AG09309 (cell line): ENCODE measurements around the gene UBR4.

Experiments used
- DNase-seq: peaks from one replicate; pipeline ENCODE4 v3.0.0-alpha.2; 2010; ENCODE audit warnings: low read depth
- H3K4me3 ChIP-seq: 2 replicates; pipeline ENCODE4 v1.5.1; 2011; ENCODE audit warnings: mild to moderate bottlenecking, low read depth, low read length, moderate library complexity; ENCODE audit not compliant: control insufficient read depth
- CTCF ChIP-seq: IDR thresholded peaks from 2 replicates; pipeline ENCODE4 v1.5.1; 2011; ENCODE audit warnings: mild to moderate bottlenecking, low read depth, low read length, inconsistent platforms; ENCODE audit not compliant: insufficient read depth, control insufficient read depth; ENCODE audit errors: missing control alignments

Gene UBR4

GRCh38 chr1:19032413-19032695, 177.7 kb downstream of the UBR4 start:
- no peak for DNase-seq
- no peak overlapping the region for H3K4me3 ChIP-seq
- TF ChIP-seq CTCF: no peak

- DNase-seq: no peak
- no peak for TF ChIP-seq CTCF
- no peak overlapping the region for H3K4me3 ChIP-seq
Measured at GRCh38 chr1:19029191-19030085, 180.6 kb downstream of the UBR4 start.

- TF ChIP-seq CTCF: no peak
- no peak for DNase-seq
- H3K4me3 ChIP-seq: no peak overlapping the region
Measured at GRCh38 chr1:19028546-19029129, 181.4 kb downstream of the UBR4 start.

GRCh38 chr1:19028110-19028509, 182.0 kb downstream of the UBR4 start:
- no peak overlapping the region for H3K4me3 ChIP-seq
- TF ChIP-seq CTCF: no peak
- no peak for DNase-seq
